HG02981 (cell line): ENCODE measurements around the gene NBAS.
"Not testable (repeated sequence)": the region's sequence is repeated elsewhere in the genome, so short reads cannot be mapped to it uniquely, and the experiment has no call there.

Experiments
- ATAC-seq: cut with Tn5 transposase; IDR thresholded peaks from one replicate; pipeline ENCODE4 v1.9.1; 2021; ENCODE audit warnings: mild to moderate bottlenecking, moderate library complexity; ENCODE audit not compliant: unreplicated experiment

Gene NBAS

GRCh38 chr2:15429032-15429431 lies 132.1 kb downstream of the NBAS start:
- no peak for ATAC-seq

- ATAC-seq: no peak
Measured at GRCh38 chr2:15427987-15428386, 133.1 kb downstream of the NBAS start.

DNA sequence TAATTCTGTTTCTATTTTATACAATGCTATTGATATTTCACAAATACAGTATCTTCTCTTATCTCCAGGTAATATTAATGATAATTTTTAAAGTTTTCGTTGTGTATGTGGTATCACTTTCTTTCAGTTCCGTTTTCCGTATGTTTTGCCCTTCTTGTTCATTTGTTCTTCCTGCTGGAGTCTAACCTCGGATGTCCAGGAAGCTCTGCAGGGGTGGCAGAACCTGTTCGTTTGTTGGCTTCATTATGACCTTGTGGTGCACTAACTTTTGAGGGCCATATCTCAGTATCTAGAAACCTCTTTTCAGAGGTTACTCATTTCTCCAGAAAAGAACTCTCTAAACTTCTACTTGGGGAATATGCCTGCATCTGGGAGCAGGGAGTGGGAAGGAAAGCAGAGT lies 134.5 kb downstream of the NBAS start:
- no peak for ATAC-seq

- no peak for ATAC-seq
Measured at GRCh38 chr2:15425712-15426111, 135.4 kb downstream of the NBAS start.

DNA sequence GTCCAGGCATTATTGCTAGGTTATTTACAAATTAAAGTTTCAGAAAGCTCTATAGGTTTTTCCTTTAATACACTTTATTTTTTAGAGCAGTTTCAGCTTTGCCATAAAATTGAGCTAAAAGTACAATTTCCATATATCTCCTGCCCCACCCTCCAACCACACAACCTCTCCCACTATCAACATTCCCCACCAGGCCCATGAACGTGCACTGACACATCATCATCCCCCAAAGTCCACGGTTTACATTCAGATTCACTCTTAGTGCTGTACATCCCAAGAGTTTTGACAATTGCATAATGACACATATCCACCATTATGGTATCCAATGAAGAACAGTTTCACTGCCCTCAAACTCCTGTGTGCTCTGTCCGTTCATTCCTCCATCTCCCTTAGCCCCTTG lies 139.4 kb downstream of the NBAS start:
- no peak for ATAC-seq

DNA sequence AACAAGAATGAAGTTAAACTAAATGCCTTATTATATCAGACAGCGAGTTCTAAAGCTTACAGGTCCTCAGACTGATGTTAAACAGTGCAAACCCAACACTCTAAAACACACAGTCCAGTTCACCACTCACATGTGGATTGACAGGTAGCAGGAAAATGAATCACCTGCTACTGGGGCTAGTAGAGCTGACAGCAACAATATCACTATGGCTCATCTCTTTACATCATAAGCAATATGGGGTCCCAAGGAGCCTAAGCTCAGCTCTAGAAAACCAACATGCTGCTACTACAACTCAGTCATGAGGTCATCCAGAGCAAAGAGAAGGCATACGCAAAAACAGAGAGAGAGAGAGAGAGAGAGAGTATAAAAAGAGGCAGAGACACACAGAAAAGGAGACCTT lies 145.4 kb downstream of the NBAS start:
- no peak for ATAC-seq

DNA sequence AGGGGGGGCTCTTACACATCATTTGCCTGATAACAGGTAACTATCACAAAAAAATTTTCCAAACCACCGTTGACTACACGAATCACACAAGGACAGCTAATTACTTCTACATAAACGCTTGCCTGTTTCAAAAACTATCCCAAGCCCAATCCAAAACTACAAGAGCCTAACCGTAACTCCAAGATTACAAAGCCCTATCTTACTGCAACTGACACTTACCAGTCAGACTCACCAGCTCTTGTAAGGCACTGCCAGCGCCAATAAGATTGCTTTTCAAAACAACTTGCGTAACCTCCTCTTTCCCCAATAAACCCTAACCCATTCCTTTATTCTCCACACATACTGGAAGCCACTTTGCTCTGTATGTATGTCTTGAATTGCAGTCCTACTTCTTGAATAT lies 148.4 kb downstream of the NBAS start:
- no peak for ATAC-seq

DNA sequence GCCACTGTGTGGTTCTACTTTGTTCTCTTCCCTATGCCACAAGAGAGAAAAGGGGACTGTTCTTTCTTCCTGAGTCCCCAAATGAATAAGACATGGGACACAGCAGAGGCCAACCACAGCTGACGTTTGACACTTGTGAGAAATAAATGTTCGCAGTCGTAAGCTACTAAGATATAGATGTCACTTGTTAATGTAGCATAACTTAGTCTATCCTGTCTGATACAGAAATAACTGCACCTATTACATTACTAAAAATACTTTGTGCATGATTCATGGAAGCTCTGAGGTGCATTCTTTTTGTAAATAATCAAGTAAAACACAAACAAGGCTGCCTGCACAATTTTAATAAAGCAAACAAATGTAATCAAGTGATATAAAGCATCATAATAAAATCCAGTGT lies 148.8 kb downstream of the NBAS start:
- ATAC-seq: no peak

DNA sequence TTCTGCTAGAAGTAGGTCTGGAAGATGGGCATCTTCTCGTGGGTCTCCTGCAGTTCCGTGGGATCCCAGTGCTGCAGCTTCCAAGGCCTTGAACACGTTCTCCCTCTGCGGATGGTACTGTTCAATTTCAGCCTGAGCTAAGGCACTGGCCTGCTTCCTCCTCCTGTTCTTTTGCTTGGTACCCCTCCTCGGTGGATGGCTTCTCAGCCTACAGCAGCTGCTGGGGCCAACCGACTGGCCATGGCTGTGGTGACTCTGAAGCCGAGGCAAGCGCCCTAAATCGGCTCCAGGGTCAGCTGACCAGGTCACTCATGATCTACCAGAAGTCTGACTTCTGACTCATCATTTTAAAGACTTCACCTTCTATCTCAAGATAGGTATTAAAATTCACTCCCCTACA lies 150.2 kb downstream of the NBAS start:
- ATAC-seq: no peak

- ATAC-seq: no peak
Measured at GRCh38 chr2:15408759-15409158, 152.4 kb downstream of the NBAS start.

- ATAC-seq: no peak
Measured at GRCh38 chr2:15407666-15408065, 153.5 kb downstream of the NBAS start.

- ATAC-seq: not testable (repeated sequence)
Measured at GRCh38 chr2:15404511-15404910, 156.6 kb downstream of the NBAS start.

GRCh38 chr2:15400240-15400826 lies 160.8 kb downstream of the NBAS start:
- ATAC-seq: no peak

DNA sequence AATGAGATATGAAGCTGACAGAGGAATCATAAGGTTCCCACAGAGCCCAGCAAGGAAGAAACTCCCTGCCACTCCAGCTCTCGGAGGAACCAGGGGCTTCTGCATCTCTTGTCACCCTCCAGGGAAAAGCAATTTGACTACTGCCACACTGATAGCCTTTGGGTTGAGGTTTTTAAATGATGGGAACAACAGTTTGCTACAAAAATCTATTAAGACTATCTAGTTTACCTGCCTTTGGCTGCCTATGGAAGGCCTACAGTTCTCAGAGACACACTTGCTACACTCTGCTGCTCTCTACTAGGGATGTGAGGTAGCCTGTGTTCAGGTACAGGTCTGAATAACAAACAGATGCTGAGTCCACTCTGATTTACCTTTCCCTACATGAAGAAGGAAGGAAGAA lies 161.9 kb downstream of the NBAS start:
- no peak for ATAC-seq

DNA sequence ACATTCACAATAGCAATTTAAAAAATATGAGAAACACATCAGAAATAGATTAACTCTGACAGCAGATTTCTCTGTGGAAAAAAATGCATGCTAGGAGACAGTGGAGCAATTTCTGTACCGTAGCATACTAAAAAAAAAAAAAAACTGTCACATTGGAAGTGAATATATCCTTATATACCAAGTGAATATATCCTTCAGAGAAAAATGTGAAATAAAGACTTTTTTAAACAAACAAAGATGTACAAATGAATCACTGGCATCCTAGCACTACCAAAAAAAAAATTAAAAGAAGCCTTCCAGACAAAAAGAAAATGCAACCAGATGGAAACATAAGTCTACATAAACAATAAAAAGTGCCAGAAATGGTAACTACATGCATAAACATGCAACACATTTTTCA lies 169.4 kb downstream of the NBAS start:
- no peak for ATAC-seq

DNA sequence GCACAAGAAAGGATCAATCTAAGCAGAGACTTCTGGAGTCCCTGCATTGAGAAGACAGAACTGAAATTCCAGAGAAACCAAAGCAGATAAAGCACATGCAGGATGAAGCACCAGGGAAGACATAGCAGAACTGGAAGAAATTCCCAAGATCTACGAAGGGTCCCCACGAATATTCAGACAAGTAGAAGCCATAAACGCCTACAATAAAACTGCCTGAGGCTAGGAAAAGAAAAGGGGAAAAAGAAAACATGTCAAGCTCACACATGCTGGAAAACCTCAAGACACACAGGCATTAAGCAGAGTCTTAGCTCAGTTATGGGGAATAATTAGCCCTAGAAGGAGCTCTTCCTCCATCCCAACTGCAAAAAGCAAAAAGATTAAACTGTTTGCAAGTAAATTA lies 171.2 kb downstream of the NBAS start:
- no peak for ATAC-seq

- no peak for ATAC-seq
Measured at GRCh38 chr2:15389326-15389700, 171.8 kb downstream of the NBAS start.

GRCh38 chr2:15388406-15389325 lies 172.5 kb downstream of the NBAS start:
- ATAC-seq: no peak

GRCh38 chr2:15385184-15385583 lies 175.9 kb downstream of the NBAS start:
- ATAC-seq: no peak

- ATAC-seq: no peak
Measured at GRCh38 chr2:15383695-15384350, 177.3 kb downstream of the NBAS start.

DNA sequence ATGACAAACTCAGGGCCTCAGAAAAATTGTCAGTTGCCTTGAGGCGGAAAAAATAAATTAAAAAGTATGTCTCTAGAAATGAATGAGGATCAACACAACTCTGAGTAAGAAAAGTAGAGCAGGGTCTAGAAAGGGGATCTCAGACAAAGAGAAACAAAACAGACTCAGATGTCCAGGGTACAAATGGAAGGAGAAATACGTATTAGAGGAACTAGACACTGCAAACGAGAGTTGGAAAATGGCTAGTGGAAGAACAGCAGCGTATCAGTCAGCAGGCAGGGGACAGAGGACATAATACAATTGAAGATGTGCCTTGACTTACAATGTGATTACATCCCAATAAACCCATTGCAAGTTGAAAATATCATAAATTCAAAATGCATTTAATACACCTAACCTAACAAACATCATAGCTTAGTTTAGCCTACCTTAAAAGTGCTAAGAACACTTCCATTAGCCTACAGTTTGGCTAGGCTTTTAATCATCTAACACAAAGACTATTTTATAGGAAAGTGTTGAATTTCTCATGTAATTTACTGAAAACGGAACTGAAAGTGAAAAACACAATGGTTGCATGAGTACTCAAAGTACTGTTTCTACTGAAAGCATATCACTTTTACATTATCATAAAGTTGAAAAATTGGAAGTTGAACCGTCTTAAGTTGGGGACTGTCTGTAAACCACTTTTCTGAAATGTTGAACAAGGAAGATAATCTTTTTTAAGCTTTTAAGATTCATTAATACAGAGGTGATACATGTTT lies 182.8 kb downstream of the NBAS start:
- peak; percentile 86 for ATAC-seq
